GM21619 (cell line): ENCODE measurements around the gene SPTB.
"Not testable (repeated sequence)": the region's sequence is repeated elsewhere in the genome, so short reads cannot be mapped to it uniquely, and the experiment has no call there.

ENCODE experiments used
- ATAC-seq: cut with Tn5 transposase; IDR thresholded peaks from one replicate; pipeline ENCODE4 v1.9.1; 2021; ENCODE audit not compliant: unreplicated experiment

The SPTB gene

GRCh38 chr14:64824471-64824870 lies 55.2 kb downstream of the SPTB start:
- no peak for ATAC-seq

GRCh38 chr14:64823305-64823861 lies 56.3 kb downstream of the SPTB start:
- peak; percentile 66 for ATAC-seq

- ATAC-seq = no peak
Measured at GRCh38 chr14:64821651-64822050, 58.1 kb downstream of the SPTB start.

GRCh38 chr14:64818151-64818550 lies 61.6 kb downstream of the SPTB start:
- no peak for ATAC-seq

- no peak for ATAC-seq
Measured at GRCh38 chr14:64817631-64818030, 62.1 kb downstream of the SPTB start.

GRCh38 chr14:64816221-64816783 lies 63.4 kb downstream of the SPTB start:
- ATAC-seq = no peak

GRCh38 chr14:64815257-64815656 lies 64.5 kb downstream of the SPTB start:
- ATAC-seq = no peak

GRCh38 chr14:64812412-64812811 lies 67.3 kb downstream of the SPTB start:
- no peak for ATAC-seq

- no peak for ATAC-seq
Measured at GRCh38 chr14:64811676-64812075, 68.0 kb downstream of the SPTB start.

- no peak for ATAC-seq
Measured at GRCh38 chr14:64808449-64808848, 71.3 kb downstream of the SPTB start.

- no peak for ATAC-seq
Measured at GRCh38 chr14:64807551-64807950, 72.2 kb downstream of the SPTB start.

- no peak for ATAC-seq
Measured at GRCh38 chr14:64806862-64807495, 72.7 kb downstream of the SPTB start.

GRCh38 chr14:64806202-64806861 lies 73.4 kb downstream of the SPTB start:
- ATAC-seq = no peak

GRCh38 chr14:64805646-64806045 lies 74.1 kb downstream of the SPTB start:
- ATAC-seq = not testable (repeated sequence)

- no peak for ATAC-seq
Measured at GRCh38 chr14:64804754-64805260, 74.9 kb downstream of the SPTB start.

- ATAC-seq = no peak
Measured at GRCh38 chr14:64801800-64802199, 77.9 kb downstream of the SPTB start.

- no peak for ATAC-seq
Measured at GRCh38 chr14:64801046-64801445, 78.7 kb downstream of the SPTB start.

GRCh38 chr14:64800000-64800399 lies 79.7 kb downstream of the SPTB start:
- no peak for ATAC-seq

- no peak for ATAC-seq
Measured at GRCh38 chr14:64799555-64799954, 80.2 kb downstream of the SPTB start.

- ATAC-seq = no peak
Measured at GRCh38 chr14:64796369-64796768, 83.3 kb downstream of the SPTB start.

- ATAC-seq = no peak
Measured at GRCh38 chr14:64795921-64796320, 83.8 kb downstream of the SPTB start.

GRCh38 chr14:64795211-64795610 lies 84.5 kb downstream of the SPTB start:
- ATAC-seq = no peak
